Fibroblast of skin of scalp (primary cell): ENCODE data around the gene ESYT2.

Experiments
- DNase-seq: peaks from one replicate; pipeline ENCODE4 v3.0.0-alpha.2; 2013

The ESYT2 gene

DNA sequence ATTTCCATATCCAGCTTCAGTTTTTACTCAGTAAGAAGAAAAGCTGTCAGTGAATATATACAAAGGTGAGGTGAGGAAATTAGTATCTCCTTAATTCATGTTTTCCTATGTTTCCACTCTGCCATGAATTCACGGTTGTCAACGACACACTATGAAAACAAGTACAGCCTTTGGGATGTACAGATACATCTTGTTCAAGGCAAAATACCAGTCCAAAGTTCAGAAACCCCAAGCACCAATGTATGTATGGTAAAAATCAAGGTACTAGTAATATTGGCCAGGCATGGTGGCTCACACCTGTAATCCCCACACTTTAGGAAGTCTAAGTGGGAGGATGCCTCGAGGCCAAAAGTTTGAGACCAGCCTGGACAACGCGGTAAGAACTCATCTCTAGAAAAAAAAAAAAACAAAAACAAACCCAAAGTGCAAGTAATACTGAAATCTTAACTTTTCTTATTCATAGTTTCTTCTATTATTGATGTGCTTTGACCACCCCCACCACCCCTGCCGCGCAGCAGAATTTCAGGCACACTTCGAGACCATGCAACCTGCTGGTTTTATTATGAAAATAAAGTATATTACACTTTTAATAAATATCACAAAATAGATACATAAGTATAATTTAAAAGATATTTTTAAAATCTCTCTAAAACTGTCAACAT lies 3.5 kb downstream of the ESYT2 start:
- DNase-seq = no peak

DNA sequence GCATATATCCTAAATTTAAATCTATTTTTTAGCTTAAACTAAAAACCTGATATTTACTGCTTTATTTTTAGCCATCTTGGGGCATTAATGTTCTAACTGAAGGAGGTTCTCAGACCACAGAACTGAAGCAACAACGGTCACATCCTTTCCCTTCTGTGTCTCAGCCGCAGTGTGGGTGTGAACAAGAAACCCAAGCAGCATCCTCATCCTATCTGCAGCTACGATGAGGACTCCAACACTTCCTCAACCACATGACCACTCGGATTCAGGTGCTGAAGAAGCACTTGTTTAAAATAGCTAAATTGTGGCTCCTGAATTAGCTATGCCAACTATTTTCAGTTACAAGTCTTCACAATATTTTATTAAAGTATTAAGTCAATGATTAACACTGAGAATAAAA lies 5.3 kb downstream of the ESYT2 start:
- DNase-seq = no peak

DNA sequence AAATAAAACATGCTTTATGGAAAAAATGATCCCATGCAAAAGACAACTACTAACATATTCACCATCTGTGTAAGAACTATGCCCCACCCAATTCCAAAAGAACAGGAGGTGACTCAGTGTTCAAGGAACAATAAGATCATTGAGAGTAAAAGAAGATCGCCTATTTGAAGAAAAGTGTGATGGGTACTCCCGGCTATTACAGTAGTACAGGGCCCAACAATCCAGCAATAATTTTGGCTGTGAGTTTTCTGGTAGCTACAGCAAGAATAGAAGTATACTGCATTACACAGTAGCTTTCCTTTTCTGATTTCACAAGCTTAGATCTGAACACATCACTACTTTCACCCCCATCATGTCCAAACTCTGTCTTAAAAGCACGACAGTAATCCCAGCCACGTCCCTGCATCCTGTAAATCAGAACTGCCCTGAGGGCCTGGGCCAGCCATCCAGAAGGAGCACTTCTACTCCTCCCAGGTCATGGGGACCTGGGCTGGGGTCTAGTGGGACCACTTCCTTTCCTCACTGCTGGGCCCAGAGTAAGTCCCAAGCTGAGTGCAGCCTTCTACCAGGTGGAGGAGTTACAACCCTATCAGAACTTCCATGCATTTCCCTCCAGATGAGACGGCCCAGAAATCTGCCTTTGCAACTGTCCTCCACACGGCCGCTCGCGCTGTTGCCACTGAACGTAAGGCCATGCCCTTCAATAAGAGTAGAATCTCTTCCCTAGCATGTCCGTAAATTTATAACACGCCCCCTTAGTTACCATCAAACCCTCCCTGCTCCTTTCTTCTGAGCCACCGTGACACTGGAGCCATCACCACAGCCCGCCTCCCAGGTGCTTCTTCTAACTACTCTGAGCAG lies 7.9 kb downstream of the ESYT2 start:
- DNase-seq = peak; percentile 65

DNA sequence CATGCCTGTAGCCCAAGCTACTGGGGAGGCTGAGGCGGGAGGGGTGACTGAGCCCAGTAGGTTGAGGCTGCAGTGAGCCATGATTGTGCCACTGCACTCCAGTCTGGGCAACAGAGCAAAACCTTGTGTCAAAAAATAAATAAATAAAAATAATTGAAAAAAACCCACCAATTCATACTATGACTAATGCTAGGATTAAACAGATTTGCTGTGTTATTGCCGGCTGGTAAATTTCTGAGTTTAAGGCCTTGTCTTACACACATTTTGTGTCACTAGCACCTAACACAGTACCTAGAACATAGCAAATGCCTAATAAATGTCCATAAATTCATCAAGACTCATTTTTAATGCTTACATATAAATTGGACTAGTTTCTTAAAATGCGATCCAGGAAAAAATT lies 8.7 kb downstream of the ESYT2 start:
- no peak for DNase-seq

DNA sequence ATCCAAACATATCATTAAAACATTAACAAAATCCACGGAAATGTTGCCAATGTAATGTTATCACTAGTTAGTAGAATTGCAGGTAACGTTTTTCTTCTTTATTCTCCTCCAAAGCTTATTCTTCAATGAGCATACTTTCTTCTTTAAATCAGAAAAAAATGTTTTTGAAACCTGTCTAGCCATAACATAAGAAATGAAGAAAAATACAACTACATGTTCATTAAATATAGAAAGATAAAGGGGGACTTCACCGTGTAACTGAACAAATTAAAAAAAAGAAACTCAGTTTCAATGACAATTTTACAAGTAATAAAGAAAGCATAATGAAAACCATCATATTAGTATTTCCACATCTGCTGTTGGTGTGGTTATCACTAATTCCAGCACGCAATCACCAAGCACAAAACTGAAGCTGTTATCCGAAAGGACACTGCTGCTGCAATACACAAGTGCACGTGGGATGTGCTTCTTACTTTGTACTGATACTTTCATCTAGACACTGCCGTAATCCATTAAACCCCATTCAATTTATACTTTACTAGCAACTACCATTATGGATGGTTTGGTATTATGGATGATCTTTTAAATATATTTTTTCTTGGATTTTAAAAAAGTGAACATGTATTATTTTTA lies 9.6 kb downstream of the ESYT2 start:
- no peak for DNase-seq

DNA sequence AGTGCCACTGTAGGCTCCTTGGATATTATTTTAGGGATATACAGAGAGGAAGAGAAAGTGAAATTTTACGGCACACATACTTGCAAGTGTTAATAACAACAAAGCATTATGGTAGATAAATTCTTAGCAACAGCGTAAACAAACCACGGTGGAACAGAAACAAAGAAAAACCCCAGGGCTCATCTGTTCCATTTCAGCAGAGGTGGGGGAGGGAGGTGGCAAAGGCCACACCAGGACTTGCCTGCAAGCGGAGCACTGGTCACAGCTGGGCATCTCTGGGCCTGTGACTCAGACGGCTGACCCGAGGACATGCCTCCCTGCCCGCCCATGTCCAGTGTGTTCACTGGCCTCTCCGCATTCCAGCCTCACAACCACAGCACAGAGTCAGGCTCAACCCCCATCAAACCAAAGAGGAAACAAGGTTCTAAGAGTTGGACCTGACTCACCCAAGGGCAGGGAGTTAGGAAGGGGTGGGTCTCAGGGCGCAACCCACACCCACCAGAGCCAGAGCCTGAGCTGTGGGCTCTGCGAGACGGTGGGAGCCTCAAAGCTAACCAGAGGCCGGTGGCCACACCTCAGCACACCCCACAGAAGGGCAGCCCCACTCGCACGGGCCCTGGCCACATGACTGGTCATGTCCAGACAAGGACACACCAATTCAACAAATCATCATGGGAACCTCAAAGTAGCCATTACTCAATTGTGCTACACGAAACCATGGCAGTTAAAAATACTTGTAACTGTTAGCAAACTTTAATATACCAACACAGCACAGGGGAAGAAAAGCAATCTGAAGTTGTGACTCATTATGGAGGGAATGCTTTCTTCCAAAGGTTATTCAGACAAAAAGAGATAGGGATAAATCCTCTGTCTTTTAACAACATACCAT lies 10.7 kb downstream of the ESYT2 start:
- peak; percentile 89 for DNase-seq

DNA sequence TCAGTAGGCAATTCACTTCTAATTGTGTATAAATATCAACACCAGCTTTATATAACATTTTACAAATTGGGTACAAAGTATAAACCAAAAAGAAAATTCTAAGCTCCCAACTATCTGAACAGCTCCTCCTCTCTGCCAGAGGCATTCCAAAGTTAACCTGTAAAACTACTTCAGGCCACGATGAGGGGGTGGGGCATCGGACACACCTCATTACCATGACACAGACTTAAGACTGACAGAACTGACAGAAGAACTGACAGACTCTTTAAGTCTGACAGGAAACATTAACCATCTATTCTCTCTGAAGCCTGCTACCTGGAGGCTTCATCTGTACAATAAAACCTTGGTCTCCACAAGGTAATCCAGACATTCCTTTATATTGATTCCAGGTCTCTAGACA lies 12.3 kb downstream of the ESYT2 start:
- DNase-seq = no peak

DNA sequence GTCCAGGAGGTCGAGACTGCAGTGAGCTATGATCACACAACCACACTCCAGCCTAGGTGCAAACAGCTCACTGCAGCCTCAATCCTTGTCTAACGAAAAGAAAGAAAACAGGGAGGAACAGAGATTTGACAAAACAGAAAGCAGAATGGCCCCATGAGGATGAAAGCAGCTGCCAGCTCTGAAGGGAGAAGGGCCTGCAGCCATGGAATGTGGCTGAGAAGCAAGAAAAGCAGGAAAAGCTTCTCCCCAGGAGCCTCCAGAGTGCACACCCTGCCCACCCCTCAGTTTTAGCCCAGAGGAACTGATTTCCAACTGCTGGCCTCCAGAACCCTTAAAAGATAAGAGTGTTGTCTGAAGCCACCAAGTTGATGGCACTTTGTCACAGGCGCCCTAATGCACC lies 13.0 kb downstream of the ESYT2 start:
- DNase-seq = peak; percentile 37

DNA sequence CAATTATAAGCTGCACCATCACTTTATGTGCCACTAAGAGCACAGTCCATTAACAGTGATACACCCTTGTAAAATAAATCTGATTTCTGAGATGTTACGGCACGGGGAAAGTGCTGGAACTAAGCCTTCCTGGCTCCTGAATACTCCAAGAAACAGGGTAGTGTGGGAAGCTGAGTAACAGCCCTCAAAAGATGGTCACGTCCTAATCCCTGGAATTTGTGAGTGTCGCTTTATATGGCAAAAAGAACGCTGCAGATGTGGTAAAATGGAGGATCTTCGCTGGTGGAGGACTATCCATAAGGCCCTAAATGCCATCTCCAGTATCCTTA lies 13.5 kb downstream of the ESYT2 start:
- no peak for DNase-seq

DNA sequence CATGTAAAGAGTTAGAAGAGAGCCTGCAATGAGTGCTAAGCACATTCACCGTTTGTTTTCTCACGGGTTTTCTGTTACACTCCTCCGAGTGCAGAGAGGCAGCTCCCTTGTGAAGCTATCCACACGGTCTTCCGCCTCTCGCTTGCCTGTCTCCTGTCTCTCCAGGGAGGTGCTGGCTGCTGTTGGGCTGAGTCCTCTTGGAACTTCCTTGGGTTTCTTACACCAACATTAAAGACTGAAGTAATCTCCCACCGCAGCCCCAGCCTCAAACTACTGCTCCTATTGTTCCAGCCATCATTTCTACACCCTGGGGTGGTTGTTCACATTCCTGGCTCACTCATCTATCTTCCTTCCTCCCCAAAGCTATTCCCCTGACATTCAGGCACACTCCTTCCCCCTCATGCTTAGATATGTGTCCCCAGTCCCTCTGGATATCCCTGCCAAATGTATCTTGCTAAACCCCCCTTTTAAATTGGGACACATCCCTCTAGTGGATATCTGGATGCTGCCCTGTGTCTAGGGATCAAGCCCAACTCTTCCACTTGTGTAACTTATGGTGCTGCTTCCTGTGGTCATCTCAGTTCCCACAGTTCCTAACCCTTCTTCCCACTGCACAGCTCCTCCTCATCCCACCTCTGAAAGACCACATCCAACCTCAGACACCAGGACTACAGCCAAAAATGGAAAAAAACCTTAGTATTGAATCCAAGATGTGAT lies 14.1 kb downstream of the ESYT2 start:
- peak; percentile 63 for DNase-seq

DNA sequence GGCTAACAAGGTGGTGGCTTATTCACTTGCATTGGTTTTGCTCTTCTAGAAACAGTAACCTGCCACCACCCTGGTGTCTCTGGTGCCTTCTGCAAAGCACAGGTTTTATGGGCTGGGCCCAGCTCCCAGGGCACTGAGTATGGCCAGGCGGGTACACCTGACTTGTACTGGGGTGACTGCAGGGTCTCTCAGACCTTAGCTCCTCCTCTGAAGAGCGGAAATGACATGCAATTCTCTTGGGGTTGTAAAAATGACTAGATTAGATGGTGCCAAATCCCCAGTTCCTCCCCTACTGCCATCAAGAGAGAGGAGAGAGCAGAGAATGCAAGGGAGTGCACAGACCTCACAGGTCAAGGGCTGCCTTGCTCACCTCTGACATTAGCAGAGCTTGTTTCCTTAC lies 14.7 kb downstream of the ESYT2 start:
- DNase-seq = no peak

DNA sequence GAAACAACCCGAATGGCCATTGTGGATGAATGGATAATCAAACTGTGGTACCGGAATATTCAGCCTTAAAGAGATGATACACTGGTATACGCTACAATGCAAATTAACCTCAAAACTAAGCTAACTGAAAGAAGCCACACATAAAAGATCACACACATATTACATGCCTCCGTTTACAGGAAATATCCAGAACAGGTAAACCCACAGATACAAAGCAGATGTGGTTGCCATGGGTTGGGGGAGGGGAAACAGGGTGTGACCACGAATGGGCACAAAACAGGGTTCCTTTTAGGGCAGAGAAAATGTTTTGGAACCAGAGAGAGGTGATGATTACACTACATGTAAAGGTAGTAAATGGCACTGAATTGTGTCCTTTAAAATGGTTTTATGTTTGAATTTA lies 16.6 kb downstream of the ESYT2 start:
- no peak for DNase-seq

DNA sequence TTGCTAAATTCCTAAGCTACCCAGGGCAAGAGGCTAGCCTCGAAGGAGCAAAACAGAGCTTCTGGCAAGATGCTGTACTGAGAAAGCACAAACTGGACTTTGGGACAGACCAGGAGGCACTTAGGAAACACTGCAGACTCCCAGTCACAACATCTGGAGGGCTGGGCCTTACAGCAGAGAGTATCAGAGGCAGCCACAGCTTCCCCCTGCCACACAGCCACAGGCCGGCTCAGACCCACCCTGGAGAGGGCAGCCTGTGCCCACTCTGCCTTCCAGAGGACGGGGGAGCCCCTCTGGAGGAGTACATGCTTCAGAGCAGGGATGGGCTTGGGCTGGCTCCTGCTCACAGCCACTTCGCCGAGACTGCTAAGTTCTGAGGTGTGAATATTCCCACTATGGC lies 17.4 kb downstream of the ESYT2 start:
- no peak for DNase-seq

DNA sequence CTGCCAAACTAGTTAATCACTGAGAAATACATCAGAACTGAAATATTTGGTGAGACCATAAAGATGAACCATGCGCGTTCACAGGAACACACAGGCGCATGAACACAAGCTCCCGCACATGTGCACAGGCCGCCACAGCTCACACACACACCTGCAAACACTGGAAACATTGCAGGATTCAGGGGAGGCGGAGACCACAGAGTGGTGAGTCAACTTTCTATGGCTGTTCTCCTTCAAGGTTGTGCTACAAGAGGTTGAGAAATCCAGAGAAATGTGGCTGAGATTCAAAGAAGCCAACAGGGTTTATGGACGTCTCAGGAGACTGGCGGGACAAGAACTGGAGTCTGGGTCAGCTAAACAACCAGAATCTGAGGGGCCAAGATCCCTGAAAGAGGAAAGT lies 17.8 kb downstream of the ESYT2 start:
- peak; percentile 34 for DNase-seq

DNA sequence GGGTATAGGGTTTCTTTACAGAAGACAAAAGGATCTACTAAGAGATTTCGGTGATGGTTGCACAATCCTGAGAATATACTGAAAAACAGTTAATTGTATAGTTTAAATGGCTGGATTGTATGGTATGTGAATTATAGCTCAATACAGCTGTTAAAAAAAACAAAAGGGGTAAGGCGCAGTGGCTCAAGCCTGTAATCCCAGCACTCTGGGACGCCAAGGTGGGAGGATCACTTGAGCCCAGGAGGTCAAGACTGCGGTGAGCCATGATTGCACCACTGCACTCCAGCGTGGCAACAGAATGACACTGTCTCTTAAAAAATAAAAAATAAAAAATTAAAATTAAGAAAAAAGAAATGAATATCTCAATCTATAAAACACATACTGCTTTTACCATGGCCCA lies 18.5 kb downstream of the ESYT2 start:
- DNase-seq = no peak

DNA sequence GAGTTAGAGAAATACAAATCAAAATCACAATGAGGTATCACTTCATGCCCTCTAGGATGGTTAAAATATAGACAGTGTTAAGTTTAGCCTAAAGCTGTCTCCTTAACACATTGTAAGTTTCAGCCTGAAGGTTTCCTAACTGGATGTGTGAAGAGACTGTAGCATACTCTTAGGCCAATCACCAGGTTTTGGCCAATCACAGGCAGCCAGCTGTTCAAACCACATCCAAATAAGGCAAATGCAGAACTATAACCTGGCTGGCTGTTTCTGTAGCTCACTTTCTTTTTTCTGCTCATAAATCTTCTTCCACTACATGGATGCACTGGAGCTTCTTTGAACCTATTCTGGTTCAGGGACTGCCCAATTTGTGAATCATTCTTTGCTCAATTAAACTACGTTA lies 19.7 kb downstream of the ESYT2 start:
- peak; percentile 26 for DNase-seq

DNA sequence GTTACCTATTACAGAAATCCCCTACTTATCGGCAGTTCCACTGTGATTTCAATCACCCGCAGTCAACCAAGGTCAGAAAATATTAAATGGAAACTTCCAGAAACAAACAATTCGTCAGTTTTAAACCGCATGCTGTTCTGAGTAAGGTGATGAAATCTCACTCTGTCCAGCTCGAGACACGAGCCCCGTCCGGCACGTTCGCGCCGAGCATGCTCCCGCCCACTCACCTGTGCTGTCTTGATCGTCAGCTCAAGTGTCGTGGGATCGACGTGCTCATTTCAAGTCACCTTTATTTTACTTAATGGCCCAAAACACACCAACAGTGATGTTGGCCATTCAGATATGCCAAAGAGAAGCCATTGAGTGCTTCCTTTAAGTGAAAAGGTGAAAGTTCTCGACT lies 21.2 kb downstream of the ESYT2 start:
- DNase-seq = no peak

DNA sequence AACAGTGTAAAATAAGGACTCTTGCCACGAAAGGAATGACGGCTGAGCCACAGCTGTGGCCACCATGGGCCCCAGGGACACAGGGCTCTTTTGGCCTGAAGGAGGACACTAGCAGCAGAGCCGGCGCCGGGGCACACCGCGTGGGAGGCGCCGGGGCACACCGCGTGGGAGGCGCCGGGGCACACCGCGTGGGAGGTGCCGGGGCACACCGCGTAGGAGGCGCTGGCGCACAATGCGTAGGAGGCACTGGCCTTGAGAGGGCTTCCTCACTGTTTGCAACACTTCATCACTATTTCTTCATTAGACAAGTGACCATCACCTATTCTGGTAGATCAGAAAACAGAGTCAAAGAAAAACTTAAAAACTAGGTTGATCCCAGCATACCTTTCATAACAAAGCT lies 23.4 kb downstream of the ESYT2 start:
- DNase-seq = no peak

DNA sequence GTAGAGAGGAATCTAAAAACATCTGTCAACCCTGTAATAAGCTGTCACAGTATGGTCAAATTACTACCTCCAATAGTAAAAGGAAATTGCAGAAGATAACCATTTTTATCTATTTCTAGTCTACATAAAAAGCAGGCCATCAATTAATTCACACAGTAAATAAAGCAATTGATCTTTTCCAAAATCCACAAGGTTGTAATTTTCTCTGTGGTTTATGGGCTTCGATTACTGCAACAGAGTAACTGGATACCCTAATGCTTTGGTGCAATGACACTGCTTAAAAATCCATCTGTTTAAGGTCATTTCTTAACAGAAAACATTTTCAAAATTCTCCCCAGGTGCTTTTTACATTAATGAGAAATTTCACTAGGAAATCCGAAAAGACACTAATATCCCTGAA lies 23.9 kb downstream of the ESYT2 start:
- DNase-seq = no peak

DNA sequence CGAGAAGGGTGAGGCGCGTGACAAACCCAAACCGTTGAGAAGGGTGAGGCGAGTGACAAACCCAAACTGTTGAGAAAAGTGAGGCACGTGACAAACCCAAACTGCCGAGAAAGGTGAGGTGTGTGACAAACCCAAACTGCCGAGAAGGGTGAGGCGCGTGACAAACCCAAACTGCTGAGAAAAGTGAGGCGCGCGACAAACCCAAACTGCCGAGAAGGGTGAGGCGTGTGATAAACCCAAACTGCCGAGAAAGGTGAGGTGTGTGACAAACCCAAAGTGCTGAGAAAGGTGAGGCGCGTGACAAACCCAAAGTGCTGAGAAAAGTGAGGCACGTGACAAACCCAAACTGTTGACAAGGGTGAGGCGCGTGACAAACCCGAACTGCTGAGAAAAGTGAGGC lies 25.0 kb downstream of the ESYT2 start:
- DNase-seq = no peak

DNA sequence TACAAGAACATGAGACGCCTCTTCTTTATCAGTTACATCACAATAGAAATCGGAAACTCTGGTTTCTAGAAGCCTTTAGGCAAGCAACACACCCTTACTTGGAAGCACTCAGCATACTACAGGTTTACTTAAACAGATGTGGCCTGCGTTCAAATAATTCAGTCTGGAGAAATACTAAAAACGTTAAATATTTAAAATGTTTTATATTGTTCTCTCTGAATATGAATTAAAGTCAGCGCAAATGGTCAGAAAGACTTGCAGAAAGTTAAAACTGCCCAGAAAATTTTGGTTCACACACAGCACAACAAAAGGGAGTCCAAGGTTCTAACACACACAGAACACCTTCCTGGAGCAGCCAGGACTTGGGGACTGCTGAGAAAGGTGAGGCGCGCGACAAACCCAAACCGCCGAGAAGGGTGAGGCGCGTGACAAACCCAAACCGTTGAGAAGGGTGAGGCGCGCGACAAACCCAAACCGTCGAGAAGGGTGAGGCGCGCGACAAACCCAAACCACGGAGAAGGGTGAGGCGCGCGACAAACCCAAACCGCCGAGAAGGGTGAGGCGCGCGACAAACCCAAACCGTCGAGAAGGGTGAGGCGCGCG lies 25.8 kb downstream of the ESYT2 start:
- DNase-seq = no peak
